ENCODE measurements around the gene IER5.
"Not testable (repeated sequence)": the region's sequence is repeated elsewhere in the genome, so short reads cannot be mapped to it uniquely, and the experiment has no call there.

IER5 gene

GRCh38 chr1:181112071-181112929, 23.8 kb downstream of the IER5 start:
- Histone ChIP-seq H3K27me3 (no peaks in the 10 kb centered on the region), H3K4me1 (peaks cover 0 to 25% (median 18%) of the 10 kb centered on the region in 4 donors), H3K4me3 (no peak overlapping the region), H3K36me3 (no peaks in the 10 kb centered on the region), H3K27ac (peak overlapping the region; percentile 24 to 53), H3K9me3 (no peaks in the 10 kb centered on the region)
- DNase-seq: peak; percentile 83 to 88
- TF ChIP-seq CTCF (IDR thresholded peaks at IDR 0.05): no peak
- intact Hi-C loops (cut with DNase I; ENCODE audit: low total_unique reads): no loop called here

- H3K4me1 ChIP-seq: peaks cover 0 to 29% (median 18%) of the 10 kb centered on the region in 4 donors
- intact Hi-C loops (cut with DNase I; ENCODE audit: low total_unique reads): no loop called here
- DNase-seq: no peak
- no peak for TF ChIP-seq CTCF (IDR thresholded peaks at IDR 0.05)
- H3K27me3 ChIP-seq: no peaks in the 10 kb centered on the region
- H3K4me3 ChIP-seq: no peak overlapping the region
- H3K27ac ChIP-seq: peak overlapping the region; percentile 24 to 53
- no peaks in the 10 kb centered on the region for H3K36me3 ChIP-seq
- H3K9me3 ChIP-seq: no peaks in the 10 kb centered on the region
Observed at GRCh38 chr1:181113059-181113641, 24.6 kb downstream of the IER5 start.

GRCh38 chr1:181114574-181115367, 26.3 kb downstream of the IER5 start:
- Histone ChIP-seq H3K9me3 (no peaks in the 10 kb centered on the region), H3K27me3 (no peaks in the 10 kb centered on the region), H3K27ac (no peak overlapping the region), H3K36me3 (no peaks in the 10 kb centered on the region), H3K4me1 (peaks cover 0 to 29% (median 18%) of the 10 kb centered on the region in 4 donors), H3K4me3 (no peak overlapping the region)
- no peak for TF ChIP-seq CTCF (IDR thresholded peaks at IDR 0.05)
- DNase-seq: no peak
- intact Hi-C loops (cut with DNase I; ENCODE audit: low total_unique reads): no loop called here

- H3K4me1 ChIP-seq: peaks cover 0 to 29% (median 18%) of the 10 kb centered on the region in 4 donors
- no peak overlapping the region for H3K27ac ChIP-seq
- no peaks in the 10 kb centered on the region for H3K9me3 ChIP-seq
- no peak for TF ChIP-seq CTCF (IDR thresholded peaks at IDR 0.05)
- intact Hi-C loops (cut with DNase I; ENCODE audit: low total_unique reads): no loop called here
- no peak for DNase-seq
- no peaks in the 10 kb centered on the region for H3K36me3 ChIP-seq
- no peaks in the 10 kb centered on the region for H3K27me3 ChIP-seq
- H3K4me3 ChIP-seq: no peak overlapping the region
Observed at GRCh38 chr1:181115368-181115684, 26.8 kb downstream of the IER5 start.

- H3K27me3 ChIP-seq; H3K9me3 ChIP-seq; H3K36me3 ChIP-seq; H3K4me3 ChIP-seq; intact Hi-C loops (cut with DNase I; ENCODE audit: low total_unique reads); H3K27ac ChIP-seq; DNase-seq: not testable (repeated sequence)
- H3K4me1 ChIP-seq: peaks cover 0 to 29% (median 18%) of the 10 kb centered on the region in 4 donors
Observed at GRCh38 chr1:181115971-181116370, 27.5 kb downstream of the IER5 start.
